ENCODE results near the gene TUT4. TPM values are rescaled to one million over a fixed set of nuclear protein-coding genes. Genes with fewer than 3 reads are reported as not detected.

TUT4 gene
- total and polyA plus RNA-seq, 2 experiments from 2014 or later = 14.9 to 18.9 TPM

DNA sequence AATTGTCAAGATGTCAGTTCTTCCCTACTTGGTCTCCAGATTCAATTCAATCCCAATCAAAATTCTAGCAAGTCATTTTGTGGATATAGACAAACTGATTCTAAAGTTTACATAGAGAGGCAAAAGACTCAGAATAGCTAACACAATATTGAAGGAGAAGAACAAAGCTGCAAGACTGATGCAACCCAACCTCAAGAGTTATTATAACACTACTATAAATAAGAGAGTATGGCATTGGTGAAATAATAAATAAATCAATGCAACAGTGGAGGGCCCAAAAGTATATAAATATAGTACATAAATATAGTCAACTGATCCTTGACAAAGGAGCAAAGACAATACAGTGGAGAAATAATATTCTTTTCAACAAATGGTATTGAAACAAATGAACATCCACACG, 98.8 kb downstream of the TUT4 start:
- H3K27ac ChIP-seq = no peak overlapping the region
- peaks cover 5% of the 10 kb centered on the region; the same call in 1 of the 2 replicates for H3K36me3 ChIP-seq (ENCODE audit: low read depth)
- DNase-seq = no peak
- H3K9me3 ChIP-seq (ENCODE audit: low read depth) = no peaks in the 10 kb centered on the region
- no peaks in the 10 kb centered on the region for H3K27me3 ChIP-seq (replicated peaks; ENCODE audit: insufficient read depth)
- in situ Hi-C loops (cut with MboI) = no loop called here
- H3K4me1 ChIP-seq (ENCODE audit: insufficient read depth) = no peaks in the 10 kb centered on the region
- WGBS, 2 experiments (ENCODE audit: low coverage in 1 of 2, low lambda C conversion rate in 2 of 2, missing lambda C conversion rate in 2 of 2) = 100% methylated on average over 1 of the region's 1 CpG
- no peak overlapping the region for H3K4me3 ChIP-seq
- no peaks in the 10 kb centered on the region; the same call in 1 of the 2 replicates for H3K9me2 ChIP-seq (ENCODE audit: insufficient read depth)
- TF ChIP-seq EZH2 (IDR thresholded peaks at IDR 0.05; ENCODE audit: insufficient read depth, poor library complexity, severe bottlenecking) (no peak), EZH2phosphoT487 (IDR thresholded peaks at IDR 0.05; ENCODE audit: insufficient read depth, low read depth) (no peak)
- H3K4me2 ChIP-seq (ENCODE audit: unreplicated experiment) = no peak overlapping the region
- H3K9ac ChIP-seq = no peak overlapping the region
- H3F3A ChIP-seq (ENCODE audit: insufficient read depth) = no peaks in the 10 kb centered on the region
- H2AFZ ChIP-seq = no peak overlapping the region
- H3K79me2 ChIP-seq (ENCODE audit: insufficient read depth) = no peaks in the 10 kb centered on the region
- H4K20me1 ChIP-seq (ENCODE audit: insufficient read depth) = no peaks in the 10 kb centered on the region

- no peak for DNase-seq
- no peaks in the 10 kb centered on the region for H4K20me1 ChIP-seq (ENCODE audit: insufficient read depth)
- no peaks in the 10 kb centered on the region for H3K4me1 ChIP-seq (ENCODE audit: insufficient read depth)
- WGBS, 2 experiments (ENCODE audit: low coverage in 1 of 2, low lambda C conversion rate in 2 of 2, missing lambda C conversion rate in 2 of 2) = 63 to 77% methylated on average over 2 of the region's 2 CpGs
- H3K27ac ChIP-seq = no peak overlapping the region
- TF ChIP-seq EZH2 (IDR thresholded peaks at IDR 0.05; ENCODE audit: insufficient read depth, poor library complexity, severe bottlenecking) (no peak), EZH2phosphoT487 (IDR thresholded peaks at IDR 0.05; ENCODE audit: insufficient read depth, low read depth) (no peak)
- H3K4me3 ChIP-seq = no peak overlapping the region
- no peak overlapping the region for H3K4me2 ChIP-seq (ENCODE audit: unreplicated experiment)
- H3K9ac ChIP-seq = no peak overlapping the region
- no peaks in the 10 kb centered on the region for H3K9me3 ChIP-seq (ENCODE audit: low read depth)
- H3K36me3 ChIP-seq (ENCODE audit: low read depth) = peaks cover 13% of the 10 kb centered on the region
- no peaks in the 10 kb centered on the region for H3K27me3 ChIP-seq (replicated peaks; ENCODE audit: insufficient read depth)
- H2AFZ ChIP-seq = no peak overlapping the region
- no peaks in the 10 kb centered on the region for H3F3A ChIP-seq (ENCODE audit: insufficient read depth)
- H3K9me2 ChIP-seq (ENCODE audit: insufficient read depth) = no peaks in the 10 kb centered on the region
- in situ Hi-C loops (cut with MboI) = no loop called here
- H3K79me2 ChIP-seq (ENCODE audit: insufficient read depth) = no peaks in the 10 kb centered on the region
These were observed 108.4 kb downstream of the TUT4 start for GRCh38 chr1:52444463-52444862.

- Histone ChIP-seq H3K27me3 (replicated peaks; ENCODE audit: insufficient read depth) (no peaks in the 10 kb centered on the region), H3F3A (ENCODE audit: insufficient read depth) (no peaks in the 10 kb centered on the region), H4K20me1 (ENCODE audit: insufficient read depth) (no peaks in the 10 kb centered on the region), H3K4me1 (ENCODE audit: insufficient read depth) (no peaks in the 10 kb centered on the region), H3K4me2 (ENCODE audit: unreplicated experiment) (no peak overlapping the region), H2AFZ (no peak overlapping the region), H3K36me3 (ENCODE audit: low read depth) (peaks cover 6% of the 10 kb centered on the region; the same call in 1 of the 2 replicates), H3K27ac (no peak overlapping the region), H3K9ac (no peak overlapping the region), H3K4me3 (no peak overlapping the region), H3K9me2 (ENCODE audit: insufficient read depth) (no peaks in the 10 kb centered on the region), H3K79me2 (ENCODE audit: insufficient read depth) (no peaks in the 10 kb centered on the region), H3K9me3 (ENCODE audit: low read depth) (no peaks in the 10 kb centered on the region)
- TF ChIP-seq EZH2 (IDR thresholded peaks at IDR 0.05; ENCODE audit: insufficient read depth, poor library complexity, severe bottlenecking) (no peak), EZH2phosphoT487 (IDR thresholded peaks at IDR 0.05; ENCODE audit: insufficient read depth, low read depth) (no peak)
- 97% methylated on average over 4 of the region's 4 CpGs for WGBS, 2 experiments (ENCODE audit: low coverage in 1 of 2, low lambda C conversion rate in 2 of 2, missing lambda C conversion rate in 2 of 2)
- in situ Hi-C loops (cut with MboI) = no loop called here
- no peak for DNase-seq
These were observed 112.9 kb downstream of the TUT4 start for GRCh38 chr1:52439976-52440375.

- no peak for TF ChIP-seq EZH2phosphoT487 (IDR thresholded peaks at IDR 0.05; ENCODE audit: insufficient read depth, low read depth)
- no peak for TF ChIP-seq EZH2 (IDR thresholded peaks at IDR 0.05; ENCODE audit: insufficient read depth, poor library complexity, severe bottlenecking)
- Histone ChIP-seq H3K9ac (no peak overlapping the region), H3K27me3 (replicated peaks; ENCODE audit: insufficient read depth) (no peaks in the 10 kb centered on the region), H3K36me3 (ENCODE audit: low read depth) (peaks cover 20% of the 10 kb centered on the region; the same call in 1 of the 2 replicates), H3K9me2 (ENCODE audit: insufficient read depth) (no peaks in the 10 kb centered on the region), H3K4me3 (no peak overlapping the region), H3K4me1 (ENCODE audit: insufficient read depth) (no peaks in the 10 kb centered on the region), H3K4me2 (ENCODE audit: unreplicated experiment) (no peak overlapping the region), H3K27ac (no peak overlapping the region), H4K20me1 (ENCODE audit: insufficient read depth) (no peaks in the 10 kb centered on the region), H3K9me3 (ENCODE audit: low read depth) (no peaks in the 10 kb centered on the region), H2AFZ (no peak overlapping the region), H3F3A (ENCODE audit: insufficient read depth) (no peaks in the 10 kb centered on the region), H3K79me2 (ENCODE audit: insufficient read depth) (no peaks in the 10 kb centered on the region)
- DNase-seq = no peak
- in situ Hi-C loops (cut with MboI) = no loop called here
- 87 to 91% methylated on average over 7 of the region's 7 CpGs for WGBS, 2 experiments (ENCODE audit: low coverage in 1 of 2, low lambda C conversion rate in 2 of 2, missing lambda C conversion rate in 2 of 2)
These were observed 116.1 kb downstream of the TUT4 start for GRCh38 chr1:52436817-52437216.

- WGBS, 2 experiments (ENCODE audit: low coverage in 1 of 2, low lambda C conversion rate in 2 of 2, missing lambda C conversion rate in 2 of 2) = 83 to 94% methylated on average over 1 of the region's 1 CpG
- no peak for DNase-seq
- in situ Hi-C loops (cut with MboI) = no loop called here
- Histone ChIP-seq H3K27me3 (replicated peaks; ENCODE audit: insufficient read depth) (no peaks in the 10 kb centered on the region), H3K4me2 (ENCODE audit: unreplicated experiment) (no peak overlapping the region), H3K9me3 (ENCODE audit: low read depth) (no peaks in the 10 kb centered on the region), H3K36me3 (ENCODE audit: low read depth) (peaks cover 24% of the 10 kb centered on the region; the same call in 1 of the 2 replicates), H4K20me1 (ENCODE audit: insufficient read depth) (no peaks in the 10 kb centered on the region), H2AFZ (no peak overlapping the region), H3K79me2 (ENCODE audit: insufficient read depth) (no peaks in the 10 kb centered on the region), H3K4me1 (ENCODE audit: insufficient read depth) (no peaks in the 10 kb centered on the region), H3K4me3 (no peak overlapping the region), H3K9ac (no peak overlapping the region), H3K27ac (no peak overlapping the region), H3K9me2 (ENCODE audit: insufficient read depth) (no peaks in the 10 kb centered on the region), H3F3A (ENCODE audit: insufficient read depth) (no peaks in the 10 kb centered on the region)
- TF ChIP-seq EZH2phosphoT487 (IDR thresholded peaks at IDR 0.05; ENCODE audit: insufficient read depth, low read depth) = no peak
- TF ChIP-seq EZH2 (IDR thresholded peaks at IDR 0.05; ENCODE audit: insufficient read depth, poor library complexity, severe bottlenecking) = no peak
These were observed 117.2 kb downstream of the TUT4 start for GRCh38 chr1:52435650-52436049.
